Activated naive CD4-positive, alpha-beta T cell treated with anti-CD3 and anti-CD28 coated beads, Interleukin-2, amount 50 U/mL, for 72 hours (primary cell): Measurements from ENCODE around the gene DSG3. TPM values are rescaled to one million over a fixed set of nuclear protein-coding genes. Genes with fewer than 3 reads are reported as not detected.

Experiments used
- ATAC-seq, 2 donors: fragments of 150-1000 bp; cut with Tn5 transposase; 2 replicates each; pipeline ENCODE4 v1.10.0; 2021; ENCODE audit warnings: mild to moderate bottlenecking in 2 of 2, moderate library complexity in 2 of 2
- DNase-seq, 2 donors: peaks; one replicate each; pipeline ENCODE4 v3.0.0; 2021 to 2022; ENCODE audit warnings: low spot score in 2 of 2
- H3K27ac Mint-ChIP-seq, 2 donors: one replicate each; pipeline ENCODE4 v1.8.0; 2022; ENCODE audit warnings: mild to moderate bottlenecking in 2 of 2, mixed read lengths in 2 of 2
- H3K36me3 Mint-ChIP-seq, 2 donors: one replicate each; pipeline ENCODE4 v1.8.0; 2022; ENCODE audit warnings: mixed read lengths in 2 of 2
- H3K9me3 Mint-ChIP-seq, 2 donors: one replicate each; pipeline ENCODE4 v1.8.0; 2022; ENCODE audit warnings: mixed read lengths in 2 of 2
- total RNA-seq, 2 donors: library from RNA; stranded (reverse); gene quantifications; one replicate each; pipeline ENCODE4 v1.2.3, GENCODE V29; 2022

Gene DSG3
- total RNA-seq, 2 donors from 2014 or later: not detected

DNA sequence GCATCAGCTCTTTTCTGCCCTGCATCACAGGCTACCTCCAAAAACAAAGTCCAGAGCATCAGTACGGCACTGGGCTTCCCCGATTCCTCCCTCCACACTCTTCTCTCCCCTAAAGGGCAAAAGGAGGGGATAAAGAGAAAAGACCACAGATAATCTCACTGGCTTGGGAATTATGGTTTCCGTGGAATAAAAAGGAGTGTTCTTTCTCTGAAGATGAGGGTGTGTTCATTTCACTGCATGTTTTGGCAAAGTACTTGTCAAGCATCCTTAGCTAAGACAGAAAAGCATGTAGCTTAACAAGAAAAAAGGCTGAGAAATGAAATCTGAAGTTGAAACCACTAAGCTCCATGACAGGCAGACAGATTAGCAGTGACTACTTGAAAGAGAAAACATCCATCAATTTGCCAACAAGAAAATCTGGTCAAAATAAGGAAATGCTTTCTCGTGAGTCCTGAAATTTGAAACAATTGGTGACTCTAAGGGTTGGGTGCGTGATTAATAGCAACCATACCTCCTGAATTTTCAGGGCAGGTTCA, 20.6 kb upstream of the DSG3 start:
- no peak overlapping the region for H3K27ac Mint-ChIP-seq
- no peaks in the 10 kb centered on the region for H3K9me3 Mint-ChIP-seq
- ATAC-seq (no peak), DNase-seq (no peak)
- no peaks in the 10 kb centered on the region for H3K36me3 Mint-ChIP-seq

DNA sequence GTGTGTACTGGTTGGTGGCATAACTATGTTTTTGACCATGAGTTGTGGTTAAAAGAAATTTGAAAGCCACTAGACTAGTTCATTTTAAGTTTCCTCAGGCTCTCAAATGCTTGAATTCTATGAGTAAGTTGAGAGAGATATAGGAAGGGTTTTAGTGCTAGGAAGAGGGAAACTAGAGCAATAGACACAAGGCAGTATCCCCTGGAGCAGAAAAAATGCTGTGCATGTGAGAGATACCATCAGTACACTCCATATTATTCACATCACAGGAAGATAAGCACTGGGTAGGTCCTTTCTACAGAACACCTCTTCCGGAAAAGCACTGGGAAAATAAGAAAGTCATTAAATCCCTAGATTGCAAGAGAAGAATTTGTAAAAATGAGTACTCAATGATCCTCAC, 19.3 kb upstream of the DSG3 start:
- no peaks in the 10 kb centered on the region for H3K36me3 Mint-ChIP-seq
- H3K9me3 Mint-ChIP-seq: no peaks in the 10 kb centered on the region
- H3K27ac Mint-ChIP-seq: no peak overlapping the region
- ATAC-seq (no peak), DNase-seq (no peak)

DNA sequence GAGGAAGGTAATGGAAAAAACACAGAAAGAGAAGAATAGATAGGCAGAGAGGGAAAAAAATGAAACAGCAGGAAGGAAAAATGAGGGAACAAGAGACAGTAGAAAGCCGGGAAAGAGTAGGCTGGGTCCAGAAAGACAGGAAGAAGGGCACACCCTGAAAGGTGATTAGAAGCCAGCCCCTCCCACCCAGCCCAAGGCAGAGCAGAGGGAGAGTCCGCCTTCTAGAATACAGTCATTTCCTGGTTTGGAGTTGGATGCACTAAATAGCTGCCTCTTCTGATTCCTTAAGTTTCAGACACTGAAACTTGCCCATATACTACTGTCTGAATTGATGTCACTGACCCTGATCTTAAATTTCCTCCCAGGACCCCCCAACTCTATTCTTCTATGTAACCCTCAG, 17.9 kb upstream of the DSG3 start:
- no peak overlapping the region for H3K27ac Mint-ChIP-seq
- ATAC-seq (no peak), DNase-seq (no peak)
- H3K36me3 Mint-ChIP-seq: no peaks in the 10 kb centered on the region
- H3K9me3 Mint-ChIP-seq: peaks cover 3 to 4% of the 10 kb centered on the region in 2 donors

DNA sequence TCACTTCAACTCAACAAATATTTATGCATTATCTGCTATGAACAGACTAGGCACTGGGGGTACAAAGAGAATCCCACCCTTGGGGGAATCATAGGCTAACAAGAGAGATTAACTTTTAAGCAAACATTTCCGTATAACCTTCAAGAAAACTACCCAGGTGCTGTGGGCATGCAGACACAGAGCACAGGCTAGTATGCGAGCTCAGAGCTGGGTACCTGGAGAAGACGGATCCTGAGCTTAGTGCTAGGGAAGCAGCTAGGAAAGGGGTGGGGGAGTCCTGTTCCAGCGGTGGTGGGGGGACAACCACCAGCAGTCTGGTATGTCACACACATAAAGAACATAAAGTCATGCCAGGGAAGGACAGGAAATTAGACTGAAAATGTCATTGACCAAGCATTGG, 17.5 kb upstream of the DSG3 start:
- peaks cover 3 to 8% of the 10 kb centered on the region in 2 donors for H3K9me3 Mint-ChIP-seq
- no peak for DNase-seq
- no peak for ATAC-seq
- no peaks in the 10 kb centered on the region for H3K36me3 Mint-ChIP-seq
- no peak overlapping the region for H3K27ac Mint-ChIP-seq

DNA sequence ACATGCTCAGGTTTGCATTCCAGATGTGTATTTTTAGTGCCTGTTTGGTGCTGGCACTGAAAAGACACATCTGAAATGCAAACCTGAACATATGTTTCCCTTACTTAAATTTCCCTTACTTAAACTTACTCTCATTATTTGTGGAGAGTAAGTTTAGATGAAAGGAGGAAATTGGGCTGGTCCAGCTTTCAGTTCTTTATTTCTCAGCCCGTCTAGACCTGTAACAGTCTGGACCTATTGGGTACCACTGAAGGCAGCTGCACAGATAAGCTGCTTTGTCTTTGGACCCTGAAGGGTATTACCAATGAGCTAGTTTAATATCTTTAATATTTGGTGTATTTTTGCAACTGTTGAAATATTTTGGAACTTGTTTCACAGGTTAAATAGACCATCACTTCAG, 17.0 kb upstream of the DSG3 start:
- Mint-ChIP-seq H3K9me3 (peaks cover 3 to 8% of the 10 kb centered on the region in 2 donors), H3K36me3 (no peaks in the 10 kb centered on the region), H3K27ac (no peak overlapping the region)
- ATAC-seq (no peak), DNase-seq (no peak)

DNA sequence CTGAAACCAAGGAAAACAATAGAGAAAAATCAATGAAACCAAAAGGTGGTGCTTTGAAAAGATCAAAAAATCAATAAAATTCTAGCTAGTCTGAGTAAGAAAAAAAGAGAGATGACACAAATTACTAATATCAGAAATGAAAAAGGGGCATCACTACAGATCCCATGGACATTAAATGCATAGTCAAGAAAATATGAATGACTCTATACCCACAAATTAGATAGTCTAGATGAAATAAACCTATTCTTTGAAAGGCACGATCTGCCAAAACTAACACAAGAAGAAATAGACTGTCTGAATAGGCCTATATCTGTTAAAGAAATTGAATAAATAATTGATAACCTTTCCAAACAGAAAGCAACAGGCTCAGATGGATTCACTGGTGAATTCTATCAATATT, 15.2 kb upstream of the DSG3 start:
- DNase-seq: no peak
- no peak overlapping the region for H3K27ac Mint-ChIP-seq
- no peak for ATAC-seq
- no peaks in the 10 kb centered on the region for H3K36me3 Mint-ChIP-seq
- H3K9me3 Mint-ChIP-seq: peaks cover 3 to 8% of the 10 kb centered on the region in 2 donors

DNA sequence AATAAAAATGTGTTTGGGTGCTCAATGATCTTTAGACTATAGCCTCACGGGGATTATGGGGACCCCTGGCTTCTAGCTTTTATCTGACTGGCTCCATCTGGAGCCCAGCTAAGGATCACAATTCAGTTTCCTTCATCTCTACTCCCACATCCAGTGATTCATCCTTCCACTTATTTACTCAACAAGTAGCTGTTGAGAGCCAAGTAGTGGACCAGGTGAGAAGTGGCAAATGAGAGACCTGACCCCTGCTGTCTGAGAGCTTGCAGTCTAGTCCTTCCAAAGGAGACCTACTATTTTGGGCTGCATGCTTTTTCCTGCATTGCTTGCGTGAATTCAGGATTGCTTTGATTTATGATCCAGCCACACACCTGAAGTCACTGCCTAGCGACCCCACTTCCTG, 10.7 kb upstream of the DSG3 start:
- no peak for DNase-seq
- Mint-ChIP-seq H3K9me3 (peaks cover 3 to 8% of the 10 kb centered on the region in 2 donors), H3K36me3 (no peaks in the 10 kb centered on the region), H3K27ac (no peak overlapping the region)
- no peak for ATAC-seq

DNA sequence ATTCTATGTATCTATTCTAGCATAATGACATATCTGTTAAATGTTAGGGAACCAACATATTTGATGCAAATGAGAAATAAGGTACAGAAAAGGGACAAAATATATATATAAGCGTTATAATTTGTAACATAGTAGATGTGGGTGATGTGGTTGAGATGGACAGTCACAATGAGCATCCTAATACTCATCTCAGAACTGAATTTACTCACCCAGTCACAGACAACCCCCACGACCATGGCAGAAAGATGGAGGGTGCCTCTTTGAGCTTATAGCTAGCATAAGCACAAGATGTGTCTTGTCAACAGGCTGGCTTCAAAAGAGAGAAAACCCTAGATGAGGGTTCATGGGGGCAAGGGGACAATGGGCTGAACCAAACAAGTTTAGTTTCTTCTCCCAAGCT, 9.1 kb upstream of the DSG3 start:
- Mint-ChIP-seq H3K9me3 (peaks cover 3 to 8% of the 10 kb centered on the region in 2 donors), H3K27ac (no peak overlapping the region), H3K36me3 (no peaks in the 10 kb centered on the region)
- ATAC-seq (no peak), DNase-seq (no peak)

DNA sequence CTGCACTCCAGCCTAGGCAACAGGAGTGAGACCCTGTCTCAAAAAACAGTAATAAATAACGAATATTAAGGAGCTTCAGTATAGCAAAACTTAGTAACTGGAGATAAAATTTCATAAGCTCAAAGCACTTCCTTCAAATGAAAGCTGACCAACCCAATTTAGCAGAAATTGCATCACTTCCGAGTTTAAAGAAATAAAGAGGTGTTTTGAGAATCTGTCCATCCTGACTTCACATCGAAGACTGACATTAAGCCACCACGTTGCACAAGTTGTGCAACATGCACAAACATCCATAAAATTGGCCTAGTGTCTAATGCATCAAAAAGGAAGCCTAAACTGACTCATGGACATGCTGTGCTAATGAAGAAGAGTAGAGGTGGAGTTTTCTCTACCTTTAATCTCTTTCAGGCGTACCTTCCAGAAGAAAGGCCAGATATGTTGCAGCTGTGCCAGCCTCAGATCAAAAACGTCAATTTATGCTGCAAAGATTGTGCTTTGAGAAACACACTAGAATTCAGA, 7.7 kb upstream of the DSG3 start:
- peaks cover 0 to 1% of the 10 kb centered on the region in 2 donors for H3K9me3 Mint-ChIP-seq
- DNase-seq (no peak), ATAC-seq (no peak)
- H3K36me3 Mint-ChIP-seq: no peaks in the 10 kb centered on the region
- H3K27ac Mint-ChIP-seq: no peak overlapping the region

DNA sequence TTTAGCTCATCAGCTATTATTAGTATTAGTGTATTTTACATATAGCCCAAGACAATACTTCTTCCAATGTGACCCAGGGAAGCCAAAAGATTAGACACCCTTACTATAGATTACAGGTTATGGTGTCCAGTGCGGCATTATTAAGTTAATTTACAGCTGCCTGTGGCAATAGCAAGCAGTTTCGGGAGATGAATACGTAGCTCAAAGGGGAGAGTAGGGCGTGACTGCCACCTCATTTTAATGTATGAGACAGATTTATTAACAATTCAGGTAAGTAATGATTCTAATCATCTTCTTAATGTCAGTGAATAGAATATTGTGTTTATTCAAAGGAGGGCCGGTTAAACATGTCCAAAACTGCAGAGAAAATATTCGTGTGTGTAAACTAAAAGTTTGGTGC, 6.8 kb upstream of the DSG3 start:
- Mint-ChIP-seq H3K9me3 (no peaks in the 10 kb centered on the region), H3K36me3 (no peaks in the 10 kb centered on the region), H3K27ac (no peak overlapping the region)
- ATAC-seq (no peak), DNase-seq (no peak)

DNA sequence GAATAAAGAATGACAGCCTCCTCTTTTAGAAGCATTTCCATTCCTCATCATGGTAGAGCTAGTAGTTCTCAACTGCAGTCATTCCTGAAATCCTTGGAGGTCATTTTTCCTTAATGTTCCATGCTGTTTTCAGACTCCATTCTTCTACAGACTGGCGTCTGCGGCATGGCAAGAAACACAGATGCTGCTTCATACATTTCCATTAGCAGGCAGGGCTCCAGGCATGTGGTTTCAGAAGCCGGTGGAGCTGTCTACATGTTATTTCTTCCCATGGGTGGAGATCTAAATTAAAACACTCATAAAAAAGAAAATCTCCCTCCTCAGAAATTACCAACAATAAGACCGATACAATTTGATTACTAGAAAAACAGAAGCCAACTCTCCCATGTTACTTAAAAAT, 6.0 kb upstream of the DSG3 start:
- H3K27ac Mint-ChIP-seq: no peak overlapping the region
- no peak for ATAC-seq
- DNase-seq: no peak
- H3K36me3 Mint-ChIP-seq: no peaks in the 10 kb centered on the region
- H3K9me3 Mint-ChIP-seq: no peaks in the 10 kb centered on the region

DNA sequence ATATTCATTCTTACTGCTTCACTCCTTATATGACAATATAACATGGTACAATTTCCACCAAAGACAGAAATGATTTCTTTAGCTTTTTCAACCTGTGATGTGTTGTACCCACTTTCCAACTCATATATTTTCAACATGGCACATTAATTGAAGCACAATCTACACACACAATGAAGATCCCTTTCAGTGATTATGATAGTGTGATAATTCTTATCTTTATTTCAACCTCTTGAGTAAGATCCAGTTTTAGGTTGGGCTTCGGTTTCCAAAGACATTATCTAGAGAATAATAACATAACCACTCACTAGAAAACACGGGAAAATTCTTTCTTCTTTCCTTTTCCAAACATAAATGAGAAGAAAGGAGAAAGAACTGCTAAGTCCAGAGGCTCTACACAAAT, 3.4 kb upstream of the DSG3 start:
- Mint-ChIP-seq H3K27ac (no peak overlapping the region), H3K36me3 (no peaks in the 10 kb centered on the region), H3K9me3 (no peaks in the 10 kb centered on the region)
- ATAC-seq (no peak), DNase-seq (no peak)

DNA sequence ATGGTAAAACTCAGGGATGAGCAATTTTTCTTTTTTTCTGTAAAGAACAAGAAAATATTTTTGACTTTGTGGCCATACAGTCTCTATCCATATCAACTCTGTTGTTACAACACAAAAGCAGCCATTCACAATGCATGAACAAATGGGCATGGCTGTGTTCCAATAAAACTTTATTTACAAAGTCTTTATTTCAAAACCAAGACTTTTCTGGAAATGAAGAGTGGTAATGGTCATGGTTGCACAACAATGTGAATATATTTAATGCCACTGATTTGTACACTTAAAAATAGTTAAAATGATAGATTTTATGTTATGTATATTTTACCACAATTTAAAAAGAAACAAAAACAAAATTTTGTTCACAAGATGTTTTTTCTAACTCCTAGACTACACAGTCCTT, 1.6 kb upstream of the DSG3 start:
- no peaks in the 10 kb centered on the region for H3K9me3 Mint-ChIP-seq
- H3K27ac Mint-ChIP-seq: no peak overlapping the region
- H3K36me3 Mint-ChIP-seq: no peaks in the 10 kb centered on the region
- DNase-seq (no peak), ATAC-seq (no peak)

DNA sequence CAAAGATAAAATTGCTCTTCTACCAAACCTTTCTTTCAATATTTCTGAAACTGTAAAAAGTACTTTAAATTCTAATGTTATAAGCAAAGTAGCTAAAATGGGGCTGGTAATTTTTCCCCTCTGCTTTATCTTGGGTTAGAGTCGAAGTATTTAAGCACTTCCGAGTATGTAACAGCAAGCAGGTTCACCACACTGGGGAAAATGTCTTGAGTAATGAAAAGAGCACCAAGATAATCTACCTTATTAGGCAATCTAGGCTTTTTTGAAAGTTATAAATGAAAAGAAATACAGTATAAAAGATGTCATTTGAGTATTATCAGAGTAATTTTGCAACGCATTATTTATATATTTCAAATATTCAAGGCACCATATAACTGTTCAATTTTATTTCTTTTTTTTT, 687 bp upstream of the DSG3 start:
- Mint-ChIP-seq H3K27ac (no peak overlapping the region), H3K9me3 (no peaks in the 10 kb centered on the region), H3K36me3 (no peaks in the 10 kb centered on the region)
- DNase-seq (no peak), ATAC-seq (no peak)

DNA sequence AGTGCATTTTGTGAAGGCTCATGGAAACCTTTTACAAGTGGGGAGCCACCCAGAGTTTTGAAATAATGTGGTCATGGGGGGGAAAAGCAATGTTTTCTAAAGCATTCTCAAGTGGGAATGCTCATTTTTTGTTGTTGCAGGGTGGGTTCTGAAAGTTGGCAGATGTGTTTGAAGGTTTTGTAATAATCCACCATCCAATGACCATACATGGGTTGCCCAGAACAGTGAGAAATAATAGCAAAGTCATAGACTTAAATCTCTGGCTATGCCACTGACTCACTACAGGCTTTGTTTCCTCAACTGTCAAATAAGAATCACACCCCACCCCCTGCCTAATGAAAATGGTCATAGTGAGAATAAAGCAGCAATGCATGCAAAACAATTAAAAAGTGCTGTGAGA, 2.9 kb downstream of the DSG3 start:
- Mint-ChIP-seq H3K36me3 (no peaks in the 10 kb centered on the region), H3K9me3 (no peaks in the 10 kb centered on the region), H3K27ac (no peak overlapping the region)
- DNase-seq: no peak
- ATAC-seq: no peak

DNA sequence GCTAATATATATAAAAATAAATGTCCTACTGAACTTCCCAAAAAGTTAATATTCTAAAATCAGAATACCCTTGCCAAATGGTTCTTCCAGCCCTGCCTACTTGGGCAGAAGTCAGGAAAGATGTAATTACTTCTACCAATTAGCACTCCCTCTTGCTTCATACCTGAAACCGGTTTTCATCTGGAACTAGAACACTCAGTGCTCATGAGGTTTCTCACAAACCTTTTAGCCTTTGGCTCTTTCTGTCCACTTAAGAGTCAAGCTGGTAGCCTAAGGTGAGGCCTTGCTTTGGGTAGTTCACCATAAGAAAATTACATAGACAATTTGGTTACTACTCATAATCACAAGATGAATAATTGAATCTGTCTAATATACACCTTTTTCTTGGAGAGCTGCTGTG, 4.1 kb downstream of the DSG3 start:
- DNase-seq (no peak), ATAC-seq (no peak)
- Mint-ChIP-seq H3K27ac (no peak overlapping the region), H3K36me3 (no peaks in the 10 kb centered on the region), H3K9me3 (no peaks in the 10 kb centered on the region)

DNA sequence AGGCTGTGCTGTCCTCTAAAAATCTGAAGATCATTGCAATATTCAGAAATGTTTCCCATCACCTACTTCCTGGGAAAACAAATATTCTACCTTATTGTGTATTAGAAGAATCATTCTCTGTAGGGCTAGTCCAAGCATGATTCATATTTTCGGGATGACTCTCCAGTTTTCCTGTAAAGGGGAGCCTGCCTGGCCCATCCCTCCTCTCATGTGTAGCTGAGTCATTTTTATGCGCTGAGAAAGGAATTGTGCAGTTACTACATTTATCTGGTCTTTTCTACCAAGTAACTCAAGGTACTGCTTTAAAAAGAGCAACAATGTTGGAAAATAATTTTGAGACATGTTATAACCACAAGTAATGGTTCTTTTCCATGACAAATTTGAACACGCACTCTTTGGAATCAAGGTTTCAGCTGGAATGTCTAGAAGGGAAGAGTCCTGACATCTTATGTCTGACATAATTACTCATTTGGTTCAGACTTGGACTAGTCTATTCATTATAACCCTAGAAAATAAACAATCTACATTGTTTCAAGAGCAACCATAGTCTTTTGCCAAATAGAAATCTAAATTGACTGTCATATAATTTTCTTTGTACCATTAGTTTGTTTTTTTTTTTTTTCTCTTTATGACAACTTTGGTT, 6.6 kb downstream of the DSG3 start:
- DNase-seq (no peak), ATAC-seq (no peak)
- Mint-ChIP-seq H3K36me3 (no peaks in the 10 kb centered on the region), H3K27ac (no peak overlapping the region), H3K9me3 (no peaks in the 10 kb centered on the region)

DNA sequence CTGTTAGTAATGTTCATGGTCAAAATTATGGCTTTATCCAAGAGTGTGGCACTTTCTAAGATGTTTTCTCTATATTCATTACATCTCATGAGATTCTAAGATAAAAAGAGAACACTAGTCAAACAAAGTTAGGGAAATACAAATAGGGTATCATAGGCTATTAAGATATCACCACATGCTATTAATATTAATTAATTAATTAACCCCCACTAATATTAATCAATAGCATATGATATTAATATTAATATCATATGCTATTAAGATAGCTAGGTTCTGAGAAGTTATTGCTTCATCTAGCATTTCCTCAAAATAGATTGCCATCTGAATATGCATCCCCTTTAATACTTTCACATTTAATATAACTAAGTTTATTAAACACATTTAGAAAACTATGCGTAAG, 22.1 kb downstream of the DSG3 start:
- H3K9me3 Mint-ChIP-seq: peaks cover 0 to 5% of the 10 kb centered on the region in 2 donors
- H3K27ac Mint-ChIP-seq: no peak overlapping the region
- DNase-seq (no peak), ATAC-seq (no peak)
- H3K36me3 Mint-ChIP-seq: no peaks in the 10 kb centered on the region
